Prostate gland (tissue), 2 donors: ENCODE measurements around the gene MBOAT2.

Source experiments
- POLR2A ChIP-seq: fragments of 450-650 bp; IDR thresholded peaks from one replicate; pipeline ENCODE4 v1.6.1; 2016; ENCODE audit warnings: antibody characterized with exemption, mild to moderate bottlenecking
- POLR2AphosphoS5 ChIP-seq: sonication (generic); formaldehyde crosslinking; IDR thresholded peaks from one replicate; pipeline ENCODE4 v1.6.1; 2017; ENCODE audit warnings: antibody characterized with exemption
- TF ChIP-seq, protein P1 (sequence below), 4 experiments: fragments of 200-600 bp in 2 of 4; fragments of 450-650 bp in 2 of 4; sonication (generic) in 2 of 4; IDR thresholded peaks; 1 replicate in 3 of 4; 2 replicates in 1 of 4; pipeline ENCODE4 v1.5.1; 2016 to 2019; ENCODE audit warnings: antibody characterized with exemption in 4 of 4, mild to moderate bottlenecking in 2 of 4, moderate library complexity in 2 of 4

DNA sequence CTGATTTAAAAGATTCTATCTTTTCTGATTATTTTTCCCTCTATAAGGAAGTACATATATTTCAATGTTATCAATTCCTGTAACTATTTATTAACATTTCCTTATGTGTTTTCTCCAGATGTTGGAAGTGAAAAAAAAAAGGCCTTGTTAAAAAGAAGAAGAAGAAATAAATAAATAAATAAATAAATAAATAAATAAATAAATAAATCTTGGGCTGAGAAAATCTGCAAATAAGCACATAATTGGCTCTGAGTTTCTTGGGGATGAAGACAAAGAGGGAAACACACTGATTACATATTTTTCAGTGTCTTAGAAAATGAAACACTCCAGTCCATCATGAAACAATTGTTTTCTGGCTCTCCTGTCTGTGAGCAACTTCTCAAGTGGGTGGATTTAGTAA lies 21.1 kb upstream of the MBOAT2 start:
- TF ChIP-seq POLR2AphosphoS5 (no peak), POLR2A (no peak)
- TF ChIP-seq, protein P1, sequence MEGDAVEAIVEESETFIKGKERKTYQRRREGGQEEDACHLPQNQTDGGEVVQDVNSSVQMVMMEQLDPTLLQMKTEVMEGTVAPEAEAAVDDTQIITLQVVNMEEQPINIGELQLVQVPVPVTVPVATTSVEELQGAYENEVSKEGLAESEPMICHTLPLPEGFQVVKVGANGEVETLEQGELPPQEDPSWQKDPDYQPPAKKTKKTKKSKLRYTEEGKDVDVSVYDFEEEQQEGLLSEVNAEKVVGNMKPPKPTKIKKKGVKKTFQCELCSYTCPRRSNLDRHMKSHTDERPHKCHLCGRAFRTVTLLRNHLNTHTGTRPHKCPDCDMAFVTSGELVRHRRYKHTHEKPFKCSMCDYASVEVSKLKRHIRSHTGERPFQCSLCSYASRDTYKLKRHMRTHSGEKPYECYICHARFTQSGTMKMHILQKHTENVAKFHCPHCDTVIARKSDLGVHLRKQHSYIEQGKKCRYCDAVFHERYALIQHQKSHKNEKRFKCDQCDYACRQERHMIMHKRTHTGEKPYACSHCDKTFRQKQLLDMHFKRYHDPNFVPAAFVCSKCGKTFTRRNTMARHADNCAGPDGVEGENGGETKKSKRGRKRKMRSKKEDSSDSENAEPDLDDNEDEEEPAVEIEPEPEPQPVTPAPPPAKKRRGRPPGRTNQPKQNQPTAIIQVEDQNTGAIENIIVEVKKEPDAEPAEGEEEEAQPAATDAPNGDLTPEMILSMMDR (IDR thresholded peaks at IDR 0.05) = no peak
